GM12874 (cell line): ENCODE results near the gene PHRF1.

Source experiments
- CTCF ChIP-seq: IDR thresholded peaks from 2 replicates; pipeline ENCODE4 v1.5.1; 2011; ENCODE audit warnings: low read depth, mild to moderate bottlenecking, control low read depth, low read length, moderate library complexity; ENCODE audit not compliant: insufficient read depth

The PHRF1 gene

DNA sequence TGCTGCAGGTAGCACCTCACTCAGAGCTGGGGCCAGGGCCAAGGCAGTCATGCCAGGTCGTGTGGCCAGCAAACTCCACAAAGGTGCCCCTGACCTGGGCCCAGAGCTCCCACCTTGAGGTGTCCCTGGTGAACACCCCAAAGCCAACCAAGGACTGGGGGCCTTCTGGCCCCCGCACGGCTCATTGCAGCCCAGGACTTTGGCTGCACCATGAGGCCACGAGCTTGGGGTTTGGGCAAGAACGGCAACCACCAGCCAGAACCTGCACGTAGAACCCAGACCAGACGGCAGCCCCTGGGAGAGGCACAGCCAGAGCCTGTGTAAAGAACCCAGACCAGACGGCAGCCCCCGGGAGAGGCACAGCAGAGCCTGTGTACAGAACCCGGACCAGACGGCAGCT is 31.1 kb upstream of the PHRF1 start:
- no peak for TF ChIP-seq CTCF

GRCh38 chr11:548700-549603 is 27.3 kb upstream of the PHRF1 start:
- no peak for TF ChIP-seq CTCF

- TF ChIP-seq CTCF, result no peak
These were observed 26.1 kb upstream of the PHRF1 start for GRCh38 chr11:550021-550745.

DNA sequence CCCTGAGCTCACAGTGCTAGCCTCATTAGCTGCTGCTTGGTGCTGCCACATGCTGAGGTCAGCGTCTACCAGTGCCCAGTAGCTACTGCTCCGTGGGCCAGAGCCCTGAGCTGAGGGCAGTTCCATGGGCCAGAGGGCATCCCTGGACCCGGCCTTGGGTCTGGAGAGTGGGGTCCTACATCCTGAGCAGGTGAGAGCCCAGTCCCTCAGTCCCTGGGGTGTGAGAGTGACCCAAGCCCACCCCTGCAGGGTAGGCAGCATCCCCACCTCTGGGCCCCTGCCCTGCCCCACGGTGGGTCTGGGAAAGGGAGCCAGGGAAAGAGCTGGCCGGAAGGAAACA is 25.6 kb upstream of the PHRF1 start:
- TF ChIP-seq CTCF, result no peak

GRCh38 chr11:551131-551530 is 25.1 kb upstream of the PHRF1 start:
- TF ChIP-seq CTCF, result no peak

DNA sequence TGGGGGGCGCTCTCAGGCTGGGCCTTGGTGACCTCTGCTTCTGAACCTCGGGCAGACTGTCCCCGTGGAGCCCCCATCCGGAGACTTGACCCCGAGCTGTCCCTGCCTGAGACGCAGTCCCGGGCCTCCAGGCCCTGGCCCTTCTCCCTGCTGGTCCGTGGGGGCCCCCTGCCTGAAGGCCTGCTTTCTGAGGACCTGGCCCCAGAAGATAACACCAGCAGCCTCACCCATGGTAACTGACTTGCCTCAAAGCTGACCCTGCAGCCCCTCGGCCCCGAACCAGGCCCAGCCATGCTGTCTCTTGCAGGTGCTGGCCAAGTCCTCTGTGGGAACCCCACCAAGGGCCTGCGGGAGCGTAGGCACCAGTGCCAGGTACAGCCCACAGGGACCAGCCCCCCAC is 24.7 kb upstream of the PHRF1 start:
- TF ChIP-seq CTCF, result no peak

DNA sequence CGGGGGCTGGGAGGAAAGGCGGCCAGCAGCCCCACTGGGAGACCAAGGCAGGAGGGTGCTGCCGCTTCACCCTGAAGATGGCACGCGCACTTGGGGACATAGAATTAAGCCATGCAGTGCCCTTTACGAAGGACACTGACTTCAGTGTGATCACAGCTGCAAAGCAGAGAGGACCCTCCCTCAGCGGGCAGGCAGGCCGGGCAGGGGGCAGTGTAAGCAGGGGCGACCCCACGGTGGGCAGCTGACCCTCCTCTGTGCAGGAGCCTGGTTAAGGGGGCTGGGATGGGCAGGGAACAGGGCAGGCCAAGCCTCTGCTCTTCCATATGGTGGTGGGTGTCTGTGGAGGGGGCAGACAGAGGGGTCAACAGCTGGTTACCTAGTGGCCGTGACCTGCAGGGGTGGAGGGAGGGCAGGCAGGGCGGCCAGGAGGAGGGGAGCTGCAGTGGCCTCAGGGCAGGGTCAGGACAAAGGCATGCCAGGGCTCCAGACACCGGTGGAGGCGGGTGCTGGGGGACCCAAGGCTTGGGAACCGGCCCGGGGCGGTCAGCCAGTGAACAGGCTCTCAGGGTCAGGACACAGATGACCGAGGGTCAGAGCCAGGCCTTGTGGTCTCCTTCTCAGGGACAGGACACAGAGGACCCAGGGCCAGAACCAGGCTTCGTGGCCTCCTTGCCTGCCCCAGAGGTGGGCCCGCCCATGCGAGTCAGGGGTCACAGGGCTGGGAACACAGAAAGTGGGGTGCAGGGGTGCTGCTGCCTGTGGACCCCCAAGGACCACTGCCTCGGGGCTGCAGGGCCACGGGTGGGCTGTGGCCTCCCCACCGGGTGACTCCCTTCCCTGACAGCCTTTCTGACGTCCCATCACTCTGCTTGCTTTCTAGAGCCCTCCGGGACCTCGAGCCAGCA is 22.9 kb upstream of the PHRF1 start:
- no peak for TF ChIP-seq CTCF
